GM18502 (cell line): ENCODE data around the gene GPC6.

Experiments
- ATAC-seq: cut with Tn5 transposase; IDR thresholded peaks from one replicate; pipeline ENCODE4 v1.9.1; 2021; ENCODE audit warnings: mild to moderate bottlenecking; ENCODE audit not compliant: unreplicated experiment, poor library complexity

The GPC6 gene

DNA sequence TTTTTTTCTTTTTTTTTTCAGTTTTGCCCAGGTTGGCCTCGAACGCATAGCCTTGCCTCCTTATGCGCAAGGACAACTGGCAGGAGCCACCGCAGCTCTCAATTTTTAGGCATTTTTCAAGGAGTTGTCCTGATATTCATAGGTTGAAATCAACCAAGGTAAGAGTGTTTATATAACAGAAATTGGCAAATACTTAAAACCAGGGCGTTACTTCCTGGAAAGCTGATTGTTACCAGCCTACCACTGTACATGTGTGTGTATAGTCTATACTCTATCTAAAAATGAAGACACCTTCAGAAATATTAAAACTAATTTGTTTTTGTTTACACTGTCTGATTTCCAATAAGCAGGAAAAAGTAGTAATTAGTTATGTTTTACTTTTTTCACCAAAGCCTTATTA, 39.2 kb downstream of the GPC6 start:
- ATAC-seq = no peak

DNA sequence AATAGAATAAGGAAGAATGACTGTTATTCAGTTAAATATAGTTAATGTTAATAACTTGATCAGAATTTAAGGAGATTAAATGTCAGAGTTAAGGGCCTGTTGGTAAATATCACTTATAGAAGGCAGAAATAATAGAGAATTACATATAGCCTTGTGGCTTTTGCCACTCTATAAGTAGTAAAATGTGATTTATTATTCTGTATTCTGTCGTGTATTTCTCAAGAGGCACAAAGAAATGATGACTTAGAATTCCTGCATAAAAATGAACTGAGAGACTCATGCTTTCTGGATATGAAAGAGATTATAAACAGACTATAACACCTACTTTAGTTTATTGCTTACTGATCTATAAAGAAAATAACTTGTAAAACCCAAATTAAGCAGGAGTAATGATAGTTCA, 40.1 kb downstream of the GPC6 start:
- ATAC-seq = no peak

DNA sequence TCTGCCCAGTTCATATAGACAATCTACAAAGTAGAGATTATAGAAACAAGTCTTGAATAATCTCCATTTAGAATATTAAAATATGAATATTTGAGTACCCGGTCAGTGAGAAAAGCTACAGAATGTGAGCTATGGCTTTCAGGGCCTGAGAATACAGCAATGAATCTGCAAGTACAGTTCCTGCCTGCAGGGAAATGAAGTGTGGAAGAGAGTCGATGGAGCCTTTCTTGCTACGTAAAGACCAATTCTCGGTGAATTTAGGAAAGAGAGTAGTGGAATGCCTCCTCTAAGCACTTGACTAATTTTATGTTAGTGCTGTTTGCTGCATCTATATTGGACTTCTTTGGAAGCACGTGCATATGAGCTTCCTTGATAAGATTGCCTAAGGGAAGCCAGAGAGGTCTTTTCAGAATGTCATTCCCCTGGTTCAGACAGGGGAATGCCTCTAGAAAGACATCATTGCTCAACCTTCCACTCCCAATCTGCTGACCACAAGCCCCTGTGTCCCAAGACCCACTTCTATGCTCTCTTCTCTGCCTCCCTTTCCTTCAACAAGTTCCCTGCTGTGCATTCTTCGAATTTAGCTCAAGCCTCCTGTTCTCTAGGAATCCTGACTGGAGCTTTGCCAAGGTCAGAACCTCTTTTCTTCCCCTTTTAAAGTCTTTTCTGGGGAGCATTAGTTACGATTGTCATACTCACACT, 41.9 kb downstream of the GPC6 start:
- no peak for ATAC-seq

DNA sequence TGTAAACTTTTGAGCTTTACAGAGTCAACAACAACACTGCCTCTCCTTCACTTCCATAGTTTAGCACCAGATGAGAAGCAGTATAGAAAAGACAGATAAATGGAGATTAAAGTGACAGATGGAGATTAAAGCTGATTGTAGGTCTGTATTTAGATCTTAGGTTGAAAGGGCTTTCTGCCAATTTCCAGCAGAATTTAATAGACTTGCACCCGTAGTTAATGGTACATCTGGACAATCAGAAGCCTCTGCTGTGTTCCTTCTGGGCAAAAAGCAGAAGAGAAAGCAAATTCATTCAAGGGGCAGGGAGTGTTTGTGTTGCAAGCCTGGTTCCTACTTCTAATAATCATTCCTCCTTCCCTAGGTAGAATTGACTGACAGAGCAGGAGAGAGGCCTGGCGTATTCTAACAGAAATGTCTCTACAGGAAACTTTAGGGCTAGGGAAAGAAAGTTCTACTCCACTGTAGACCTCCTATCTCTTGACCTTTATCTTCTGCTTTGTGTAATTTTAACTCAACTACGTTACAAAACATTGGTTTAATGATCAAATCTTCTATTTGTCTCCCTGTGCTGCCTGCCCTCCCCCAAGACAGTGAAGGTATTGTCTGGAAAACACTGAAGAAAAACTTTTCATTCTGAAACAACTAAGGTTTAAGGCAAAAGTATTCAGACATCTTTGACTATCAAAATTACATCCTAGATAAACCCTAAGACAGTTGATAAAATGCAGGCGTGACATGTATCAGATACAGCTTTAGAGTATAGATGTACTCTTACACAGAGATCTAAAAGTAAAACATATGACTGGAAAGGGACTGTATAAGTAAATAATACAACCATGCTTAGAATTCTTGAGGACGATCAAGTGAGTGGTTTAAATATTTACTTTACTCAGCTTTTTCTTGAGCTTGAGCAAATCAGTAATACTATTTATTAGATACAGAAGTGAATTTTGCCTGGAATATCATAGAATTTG, 44.4 kb downstream of the GPC6 start:
- no peak for ATAC-seq

DNA sequence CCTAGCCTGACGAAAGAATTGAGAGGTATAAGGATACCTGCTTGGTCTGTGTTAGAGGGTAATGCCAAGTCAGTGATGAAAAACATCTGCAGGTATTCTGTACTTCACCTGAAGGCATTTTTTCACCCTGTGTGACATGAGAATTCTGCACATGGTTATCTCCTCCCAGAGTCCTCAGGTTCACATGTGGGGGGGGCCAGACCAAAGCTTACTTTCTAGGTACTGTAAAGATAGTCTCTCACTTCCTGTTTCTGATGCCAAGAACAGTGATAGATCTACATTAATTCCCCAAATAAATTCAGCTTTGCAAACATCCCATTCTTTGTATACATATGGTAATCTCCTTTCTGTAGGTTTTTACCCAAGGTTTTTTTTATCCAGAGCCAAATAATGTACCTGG, 53.4 kb downstream of the GPC6 start:
- ATAC-seq = no peak

DNA sequence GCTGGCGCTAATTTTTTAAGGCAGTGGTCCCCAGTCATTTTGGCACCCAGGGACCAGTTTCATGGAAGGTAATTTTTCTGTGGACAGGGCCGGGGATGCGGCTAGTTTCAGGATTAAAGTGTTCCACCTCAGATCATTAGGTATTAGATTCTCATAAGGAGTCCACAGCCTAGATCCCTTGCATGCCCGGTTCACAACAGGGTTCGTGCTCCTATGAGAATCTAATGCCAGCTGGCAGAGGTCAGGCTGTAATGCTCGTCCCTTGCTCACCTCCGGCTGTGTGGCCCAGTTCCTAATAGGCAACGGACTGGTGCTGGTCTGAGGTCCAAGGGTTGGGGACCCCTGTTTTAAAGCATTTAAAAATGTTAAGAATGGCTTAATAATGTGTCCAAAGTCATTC, 54.1 kb downstream of the GPC6 start:
- no peak for ATAC-seq

DNA sequence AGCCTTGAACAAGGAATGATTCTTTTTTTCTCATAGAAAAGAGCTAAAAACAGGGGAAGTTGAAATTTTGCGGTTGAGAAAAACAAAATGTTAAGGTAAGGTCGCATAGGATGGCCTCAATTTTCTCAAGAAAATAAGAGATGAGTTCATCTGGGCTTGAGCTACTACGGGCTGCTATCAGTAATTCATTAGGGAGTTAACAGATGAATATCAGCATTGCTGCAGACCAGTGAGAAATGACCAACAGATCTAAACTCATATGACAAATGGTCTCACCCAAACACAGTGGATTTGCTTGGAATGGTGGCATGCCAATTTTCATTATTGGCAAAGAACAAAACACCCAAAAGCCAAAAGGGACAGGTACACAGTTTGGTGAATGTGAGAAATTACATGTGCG, 56.6 kb downstream of the GPC6 start:
- no peak for ATAC-seq

DNA sequence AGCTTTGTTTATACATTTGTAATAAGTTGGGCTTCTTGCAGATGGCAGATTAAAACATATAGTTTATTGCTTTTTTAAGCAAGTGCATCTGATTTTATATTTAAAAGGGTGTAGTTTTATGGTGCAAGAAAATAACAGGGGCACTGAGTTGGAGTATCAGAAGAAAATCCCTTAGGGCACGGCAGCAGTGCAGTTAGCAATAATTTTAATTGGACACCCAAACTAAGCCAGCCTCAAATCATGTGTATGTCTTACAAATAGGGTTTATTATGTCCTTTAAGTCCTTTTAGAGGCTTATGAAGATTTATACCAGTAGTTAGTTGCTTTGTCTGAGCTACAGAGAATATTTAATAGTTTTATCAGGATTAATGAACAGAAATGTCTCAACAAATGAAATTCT, 57.5 kb downstream of the GPC6 start:
- no peak for ATAC-seq

DNA sequence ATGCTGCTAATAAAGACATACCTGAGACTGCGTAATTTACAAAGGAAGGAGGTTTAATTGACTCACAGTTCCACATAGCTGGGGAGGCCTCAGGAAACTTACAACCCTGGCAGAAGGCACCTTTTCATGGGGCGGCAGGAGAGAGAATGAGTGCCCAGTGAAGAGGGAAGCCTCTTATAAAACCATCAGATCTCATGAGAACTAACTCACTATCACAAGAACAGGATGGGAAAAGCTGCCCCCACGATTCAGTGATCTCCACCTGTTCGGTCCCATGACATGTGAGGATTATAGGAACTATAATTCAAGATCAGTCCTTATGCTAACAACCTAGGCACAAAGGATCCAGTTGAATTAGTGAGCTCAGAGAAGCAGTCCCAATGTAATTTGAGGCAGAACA, 59.4 kb downstream of the GPC6 start:
- ATAC-seq = no peak

DNA sequence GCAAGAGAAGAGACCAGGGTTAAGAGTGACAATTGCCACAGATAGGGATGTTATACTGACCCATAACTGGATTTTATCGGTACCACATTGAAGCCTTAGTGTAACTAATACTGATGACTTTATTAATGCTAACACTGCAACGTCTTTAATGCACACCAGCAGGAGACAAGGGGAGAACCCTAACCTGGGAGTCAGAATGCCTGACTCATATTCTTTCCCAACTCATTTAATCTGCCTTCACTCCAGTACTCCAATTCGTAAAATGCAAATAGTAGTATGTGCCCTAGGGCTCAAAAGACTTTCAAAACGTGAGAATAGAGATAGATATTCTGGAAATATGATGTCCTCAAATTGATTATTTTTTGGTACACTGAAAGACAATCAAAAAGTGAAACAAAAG, 62.4 kb downstream of the GPC6 start:
- no peak for ATAC-seq

DNA sequence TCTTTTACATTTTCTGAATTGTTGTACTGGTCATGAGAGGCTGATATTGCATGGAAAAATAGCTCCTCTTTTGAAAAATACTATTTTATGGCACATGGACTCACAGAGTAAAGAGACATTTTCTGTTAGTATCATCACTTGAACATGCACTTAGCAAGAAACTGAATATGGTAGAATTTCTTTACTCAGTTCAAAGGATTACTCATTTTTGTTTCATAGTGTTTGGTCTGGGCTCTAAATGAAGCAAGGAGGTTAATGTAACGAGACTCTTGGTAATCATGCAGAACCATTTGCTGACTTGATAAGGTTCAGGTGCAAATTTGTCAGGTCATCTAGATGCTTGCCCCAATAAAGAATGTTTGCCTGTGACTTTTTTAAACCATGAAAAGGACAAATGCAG, 63.2 kb downstream of the GPC6 start:
- ATAC-seq = no peak

DNA sequence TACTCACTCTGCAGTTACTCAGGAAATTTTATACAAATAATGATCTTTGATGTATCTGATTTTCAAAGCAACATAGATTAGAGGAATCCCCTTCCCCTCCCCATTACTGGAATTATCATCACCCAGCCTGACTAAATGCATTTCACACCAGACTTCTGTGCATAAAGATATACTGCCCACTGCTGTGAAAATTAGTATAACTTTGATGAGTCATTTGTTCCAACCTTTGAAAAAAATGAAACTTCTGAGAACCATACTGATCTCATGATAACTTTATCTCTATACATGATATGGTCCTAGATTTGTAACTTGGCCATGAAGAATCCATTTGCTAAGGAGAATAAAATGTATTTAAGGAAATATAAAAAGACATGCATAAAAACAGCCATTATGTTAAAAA, 63.9 kb downstream of the GPC6 start:
- ATAC-seq = no peak

DNA sequence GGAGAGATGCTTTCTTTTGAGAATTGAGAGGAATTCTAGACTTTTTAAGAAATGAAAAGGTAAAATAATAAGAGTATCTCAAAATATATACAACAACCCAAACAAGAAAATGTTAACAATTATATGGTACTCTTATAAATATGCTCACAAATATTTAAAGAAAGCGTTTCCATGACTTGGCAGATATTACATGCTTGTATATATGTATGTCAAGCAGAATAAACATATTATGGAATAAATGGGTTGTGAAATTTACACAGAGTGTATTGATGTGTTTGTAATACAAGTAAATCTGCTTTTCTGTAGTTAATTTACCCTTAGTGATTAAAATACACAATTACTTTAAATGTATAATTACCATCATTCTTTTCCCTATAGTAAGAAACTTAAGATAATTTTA, 65.8 kb downstream of the GPC6 start:
- ATAC-seq = no peak

DNA sequence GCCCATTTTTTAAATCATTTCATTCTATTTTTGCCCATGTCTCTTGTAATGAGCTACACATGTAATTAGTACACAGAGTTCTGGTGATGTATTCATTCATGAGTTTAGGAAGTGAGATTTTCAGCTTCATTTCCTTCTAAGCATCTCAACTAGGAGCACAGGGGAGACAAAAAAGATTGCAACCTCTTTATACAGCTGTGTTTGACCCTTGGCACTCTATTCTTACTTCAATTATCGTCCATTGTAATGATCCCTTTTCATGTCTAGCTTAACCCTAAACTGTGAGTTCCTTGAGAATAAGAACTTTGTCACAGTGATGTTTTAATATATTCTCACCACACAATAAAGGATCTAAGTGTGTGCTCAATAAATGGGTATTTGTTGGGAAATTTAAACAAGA, 67.1 kb downstream of the GPC6 start:
- ATAC-seq = no peak

DNA sequence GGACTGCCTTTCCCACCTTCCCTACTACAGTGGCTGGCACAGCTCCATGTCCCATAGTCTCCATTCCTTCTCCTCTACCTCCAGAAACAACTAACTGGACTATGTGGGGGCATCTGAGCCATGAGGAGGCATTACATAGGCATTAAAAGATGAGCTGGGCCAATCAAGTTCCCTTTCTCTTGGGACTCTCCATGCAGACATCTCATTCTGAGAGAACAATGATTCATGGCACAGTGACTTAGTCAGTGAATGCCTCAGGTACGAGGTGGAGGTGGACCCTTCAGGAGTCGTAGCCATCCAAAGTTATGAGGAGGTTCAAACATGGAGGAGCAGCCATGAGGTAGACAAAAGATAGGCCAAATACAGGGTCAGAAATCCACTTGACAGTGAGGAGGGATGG, 70.0 kb downstream of the GPC6 start:
- no peak for ATAC-seq

DNA sequence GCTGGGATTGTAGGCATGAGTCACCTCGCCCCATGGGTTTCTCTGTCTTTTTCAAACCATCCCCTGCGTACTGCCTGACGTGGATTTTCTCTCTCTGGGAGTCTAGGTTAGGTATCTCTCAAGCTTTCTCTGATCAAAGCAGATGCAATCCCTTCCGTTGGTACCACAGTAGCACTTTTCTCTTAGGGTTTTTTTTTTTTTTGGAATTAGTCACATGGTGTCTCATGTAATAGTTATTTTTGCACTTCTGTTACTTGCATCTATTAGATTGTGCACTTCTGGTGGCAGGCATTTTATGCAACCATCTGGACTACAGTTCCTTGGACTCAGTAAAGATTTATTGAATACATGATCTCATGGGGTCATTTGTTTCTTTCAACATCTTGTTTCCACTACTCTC, 72.1 kb downstream of the GPC6 start:
- ATAC-seq = no peak

DNA sequence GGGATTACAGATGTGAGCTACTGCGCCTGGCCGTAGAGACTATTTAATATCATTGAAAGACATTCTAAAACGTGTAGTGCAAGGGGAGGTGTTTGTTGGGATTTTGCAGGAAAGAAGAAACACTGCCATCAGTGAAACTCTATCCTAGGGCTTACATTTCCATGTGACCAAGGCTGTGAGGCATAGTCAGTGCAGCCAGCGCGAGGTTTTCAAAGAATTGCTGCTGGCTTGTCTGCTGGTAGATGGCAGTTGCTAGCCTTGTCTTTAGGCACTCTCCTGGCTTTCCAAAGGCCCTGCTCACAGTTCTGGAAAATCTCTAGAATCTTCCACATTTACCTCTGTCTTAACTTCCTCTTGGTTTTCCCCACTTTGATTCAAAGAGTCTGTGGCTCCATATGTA, 77.5 kb downstream of the GPC6 start:
- ATAC-seq = no peak

DNA sequence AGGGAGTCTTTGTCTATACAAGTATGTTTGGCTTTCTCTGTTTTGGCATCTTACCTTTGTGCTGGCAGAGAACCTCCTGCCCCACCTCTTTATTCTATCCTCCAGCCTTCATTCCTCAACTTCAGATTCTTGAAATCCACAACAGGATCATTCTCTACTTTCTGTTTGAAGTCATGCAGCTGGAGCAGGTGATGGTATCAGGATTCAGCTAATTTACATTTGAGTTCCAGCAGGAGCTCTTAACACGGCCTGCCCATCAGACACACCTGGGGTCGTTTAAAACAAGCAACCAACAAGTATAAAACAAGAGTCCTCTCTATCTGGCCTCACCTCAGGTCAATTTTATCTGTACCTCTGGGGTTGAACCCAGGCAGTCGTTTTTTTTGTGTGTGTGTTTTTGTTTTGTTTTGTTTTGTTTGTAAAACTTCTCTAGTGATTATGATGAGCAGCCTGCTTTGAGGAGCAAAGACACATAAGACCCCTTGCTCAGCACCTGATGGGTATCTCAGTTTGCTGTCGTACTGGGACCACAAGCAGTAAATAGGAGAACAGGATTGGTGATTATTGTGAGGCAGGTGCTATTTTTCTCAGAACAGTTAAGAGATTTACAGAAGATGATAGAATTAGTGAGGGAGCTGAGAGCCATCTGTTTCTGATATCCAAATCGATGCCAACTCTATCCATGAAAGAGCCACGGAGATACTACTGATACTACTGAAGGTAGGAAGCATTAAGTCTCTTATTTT, 78.4 kb downstream of the GPC6 start:
- ATAC-seq = no peak

DNA sequence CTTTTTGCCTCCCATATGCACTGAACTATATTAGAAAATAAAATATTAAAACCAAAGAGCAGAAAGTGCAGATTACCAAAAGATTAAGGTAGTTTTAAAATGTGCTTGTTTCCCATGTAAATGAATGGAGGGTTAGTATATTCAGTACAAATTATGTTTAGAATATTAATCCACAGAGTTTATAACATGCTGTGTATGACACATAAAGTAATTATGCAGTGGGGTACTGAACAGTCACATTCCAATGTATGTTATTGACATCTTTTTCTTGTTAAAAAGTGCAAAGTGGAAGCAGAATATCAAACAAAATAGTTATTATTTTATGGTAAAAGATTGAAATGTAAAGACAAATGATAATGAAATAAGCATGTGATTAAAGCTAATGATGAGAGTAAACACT, 79.3 kb downstream of the GPC6 start:
- ATAC-seq = no peak

DNA sequence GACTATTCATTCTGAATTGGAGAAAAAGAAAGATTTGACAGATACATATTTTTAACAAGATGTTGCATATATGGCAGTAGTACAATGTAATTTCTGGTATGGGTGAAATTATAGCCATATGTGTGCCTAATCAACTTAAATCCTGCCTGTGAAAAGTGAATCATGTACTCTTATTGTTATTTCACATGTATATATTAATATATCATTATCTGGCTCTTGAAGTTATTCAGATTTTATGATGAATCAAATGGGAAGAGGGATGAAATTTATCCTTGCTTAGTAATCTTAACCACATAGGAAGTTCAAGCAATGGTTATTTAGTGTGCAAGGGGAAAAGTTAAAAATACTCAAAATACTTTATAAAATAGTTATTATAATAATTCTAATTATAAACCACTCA, 80.5 kb downstream of the GPC6 start:
- ATAC-seq = no peak

DNA sequence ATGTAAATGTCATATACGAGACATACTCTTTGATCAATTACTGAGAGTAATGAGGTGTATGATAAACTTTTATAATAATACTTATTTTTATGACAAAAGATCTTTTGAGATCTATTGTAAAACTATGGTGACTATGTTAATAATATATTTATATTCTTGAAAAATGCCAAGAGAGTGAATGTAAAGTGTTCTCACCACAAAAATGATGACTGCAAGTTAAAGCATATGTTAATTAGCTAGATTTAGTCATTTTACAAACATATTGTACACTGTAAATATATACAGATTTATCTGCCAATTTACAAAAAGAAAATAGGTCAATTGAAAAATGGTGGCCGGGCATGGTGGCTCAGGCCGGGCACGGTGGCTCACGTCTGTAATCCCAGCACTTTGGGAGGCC, 81.0 kb downstream of the GPC6 start:
- no peak for ATAC-seq
